GM21737 (cell line): ENCODE data around the gene OR5AU1.

ENCODE experiments used
- ATAC-seq: cut with Tn5 transposase; IDR thresholded peaks from one replicate; pipeline ENCODE4 v1.9.1; 2021; ENCODE audit warnings: mild to moderate bottlenecking, moderate library complexity; ENCODE audit not compliant: unreplicated experiment

The OR5AU1 gene

DNA sequence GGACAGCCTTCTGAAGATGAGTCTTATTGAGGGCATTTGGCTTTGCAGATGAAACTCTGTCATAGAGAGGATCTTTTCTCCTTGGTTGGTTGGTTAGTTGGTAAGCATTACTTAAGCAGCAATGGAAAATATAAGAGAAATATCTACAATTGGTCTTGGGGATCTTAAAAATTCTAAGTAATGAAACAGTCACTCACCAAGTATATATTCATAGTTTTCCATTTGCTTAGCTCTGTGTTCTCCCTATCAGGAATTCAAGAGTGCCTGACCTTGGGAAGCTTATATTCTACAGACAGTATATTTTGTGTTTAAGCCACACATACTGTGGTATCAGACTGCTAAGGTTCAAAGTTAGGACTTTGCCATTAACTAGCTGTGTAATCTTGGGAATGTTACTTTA, at the start of gene OR5AU1:
Gene OR5AU1, minus strand, starts transcription at position 101 of the 400 bp plus-strand sequence. CDS start 191 bp downstream, outside the sequence.
- ATAC-seq = no peak

GRCh38 chr14:21205026-21205677, 49.3 kb upstream of the OR5AU1 start:
- no peak for ATAC-seq

DNA sequence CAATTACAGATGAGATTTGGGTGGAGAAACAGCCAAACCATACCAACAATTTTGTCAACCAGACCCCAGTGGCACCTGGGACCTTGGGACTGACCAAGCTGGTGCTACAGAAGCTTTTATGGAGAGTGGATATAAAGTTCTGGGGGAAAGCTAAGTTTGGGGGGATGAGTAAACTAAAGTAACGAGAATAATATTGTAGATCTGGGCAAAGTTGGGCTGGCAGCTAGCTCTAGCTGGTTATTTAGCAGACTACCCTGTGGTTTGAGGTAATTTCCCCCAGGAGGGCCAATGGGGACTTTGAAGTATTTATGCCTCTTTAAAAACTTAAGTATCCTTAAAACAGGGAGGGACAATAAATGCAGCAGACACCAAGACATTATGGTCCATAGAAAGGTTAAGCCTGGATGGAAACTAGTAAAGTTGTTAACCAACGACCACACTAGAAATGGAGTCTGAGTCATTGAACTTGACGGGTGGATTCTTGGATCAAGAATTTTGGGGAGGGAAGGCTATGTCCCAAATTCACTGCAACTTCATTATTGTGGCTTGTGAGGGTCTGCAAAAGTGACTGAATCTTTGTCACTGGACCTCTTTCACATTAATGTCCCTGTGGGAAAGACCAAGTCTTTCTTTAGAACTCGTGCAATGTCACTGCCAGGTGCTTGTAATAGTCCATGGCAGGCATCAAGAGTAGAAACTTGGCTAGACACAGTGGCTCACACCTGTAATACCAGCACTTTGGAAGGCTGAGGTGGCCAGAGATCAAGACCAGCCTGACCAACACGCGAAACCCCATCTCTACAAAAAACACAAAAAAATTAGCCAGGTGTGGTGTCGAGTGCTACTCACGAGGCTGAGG, 48.5 kb upstream of the OR5AU1 start:
- ATAC-seq = no peak

DNA sequence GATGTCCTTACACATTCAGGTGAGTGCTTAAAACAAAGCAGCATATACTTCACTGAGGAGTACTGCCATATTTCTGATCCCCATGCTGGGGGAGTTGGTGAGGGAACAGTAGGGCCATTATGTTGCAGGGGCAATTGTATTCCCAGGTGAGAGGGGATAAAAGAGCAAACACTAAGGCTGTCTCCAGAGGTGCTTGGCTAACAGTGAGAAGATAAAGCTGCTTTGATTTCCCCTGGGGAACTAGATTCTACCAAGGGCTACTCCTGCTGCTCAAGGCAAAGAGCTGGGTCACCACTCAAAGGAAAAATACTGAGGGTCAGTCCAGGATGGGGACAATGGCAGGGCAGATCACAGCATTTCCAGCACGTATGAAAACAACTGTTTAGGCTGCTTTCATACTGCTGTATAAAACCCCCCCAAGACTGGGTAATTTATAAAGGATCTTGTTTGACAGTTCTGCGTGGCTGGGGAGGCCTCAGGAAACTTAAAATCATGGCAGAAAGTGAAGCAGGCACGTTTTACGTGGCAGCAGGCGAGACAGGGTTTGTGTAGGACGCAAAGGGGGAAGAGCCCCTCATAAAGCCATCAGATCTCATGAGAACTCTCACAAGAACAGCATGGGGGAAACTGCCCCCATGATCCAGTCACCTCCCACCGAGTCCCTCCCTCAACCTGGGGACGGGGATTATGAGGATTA, 47.8 kb upstream of the OR5AU1 start:
- ATAC-seq = no peak

- ATAC-seq = no peak
Observed at GRCh38 chr14:21202463-21203358, 46.8 kb upstream of the OR5AU1 start.

- no peak for ATAC-seq
Observed at GRCh38 chr14:21201732-21202462, 46.0 kb upstream of the OR5AU1 start.

GRCh38 chr14:21200752-21201461, 45.0 kb upstream of the OR5AU1 start:
- no peak for ATAC-seq

GRCh38 chr14:21199611-21200560, 44.0 kb upstream of the OR5AU1 start:
- no peak for ATAC-seq

- ATAC-seq = no peak
Observed at GRCh38 chr14:21197418-21198205, 41.7 kb upstream of the OR5AU1 start.

- no peak for ATAC-seq
Observed at GRCh38 chr14:21194597-21194996, 38.7 kb upstream of the OR5AU1 start.

GRCh38 chr14:21192875-21193535, 37.1 kb upstream of the OR5AU1 start:
- ATAC-seq = no peak

DNA sequence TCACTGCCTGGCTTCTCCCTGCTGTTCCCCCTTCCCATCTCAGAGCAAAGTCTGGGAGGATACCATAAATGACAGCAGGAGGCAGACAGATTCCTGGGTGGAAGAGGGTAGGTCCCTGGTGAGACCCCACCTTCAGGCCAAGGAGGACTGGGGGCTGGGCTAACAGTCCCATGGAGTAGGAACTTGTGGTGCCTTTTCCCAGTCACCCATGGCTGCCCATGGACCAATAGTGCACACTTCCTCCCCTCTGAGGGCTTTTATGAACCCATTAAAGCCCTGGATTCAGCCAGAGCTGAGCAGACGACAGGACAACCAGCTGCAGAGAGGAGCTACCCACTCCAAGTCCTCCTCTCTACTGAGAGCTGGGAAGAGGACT, 36.6 kb upstream of the OR5AU1 start:
- no peak for ATAC-seq

DNA sequence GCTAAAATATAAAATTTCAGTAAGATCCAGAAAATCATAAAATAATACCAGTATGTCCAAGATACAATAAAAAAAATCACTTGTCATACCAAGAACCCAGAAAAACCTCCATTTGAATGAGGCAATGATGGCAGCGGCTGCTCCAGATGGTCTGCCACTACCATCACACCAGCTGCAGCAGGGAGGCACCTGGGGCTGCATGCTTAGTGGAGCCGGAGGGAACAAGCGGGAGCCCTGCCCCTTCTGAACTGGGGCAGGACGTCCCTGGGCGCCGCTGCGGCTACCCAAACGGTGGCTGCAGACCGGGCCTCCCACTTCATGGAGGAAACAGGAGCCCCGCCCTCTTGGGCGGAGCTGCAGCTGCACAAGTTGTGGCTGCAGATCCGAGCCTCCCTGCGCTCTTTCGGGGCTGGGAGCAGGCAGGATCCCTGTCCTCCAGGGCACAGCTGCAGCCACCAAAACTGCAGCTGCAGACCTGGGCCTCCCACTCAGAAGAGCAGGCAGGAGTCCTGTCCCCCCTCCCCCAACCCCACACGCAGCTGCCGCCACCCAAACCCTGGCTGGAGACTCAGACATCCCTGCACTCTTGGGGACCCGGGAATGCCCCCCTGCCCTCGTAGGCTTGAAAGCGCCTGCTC, 36.1 kb upstream of the OR5AU1 start:
- ATAC-seq = peak; percentile 92

- no peak for ATAC-seq
Observed at GRCh38 chr14:21191261-21191808, 35.5 kb upstream of the OR5AU1 start.

DNA sequence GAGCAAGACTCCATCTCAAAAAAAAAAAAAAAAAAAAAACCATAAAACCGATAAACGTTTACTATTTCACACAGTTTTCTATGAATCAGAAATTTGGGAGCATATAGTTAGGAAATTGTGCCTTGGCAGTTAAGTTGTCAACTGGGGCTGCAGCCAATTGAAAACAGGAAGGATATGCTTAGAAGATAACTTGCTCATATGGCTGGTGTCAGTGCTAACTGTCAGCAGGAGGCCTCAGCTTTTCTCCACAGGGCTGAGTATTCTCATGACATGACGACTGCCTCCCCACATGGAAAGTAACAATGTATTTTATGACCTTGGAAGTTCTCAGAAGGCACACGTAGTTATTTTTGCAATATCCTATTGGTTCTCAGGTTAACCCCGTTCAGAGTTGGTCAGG, 29.6 kb upstream of the OR5AU1 start:
- ATAC-seq = no peak

DNA sequence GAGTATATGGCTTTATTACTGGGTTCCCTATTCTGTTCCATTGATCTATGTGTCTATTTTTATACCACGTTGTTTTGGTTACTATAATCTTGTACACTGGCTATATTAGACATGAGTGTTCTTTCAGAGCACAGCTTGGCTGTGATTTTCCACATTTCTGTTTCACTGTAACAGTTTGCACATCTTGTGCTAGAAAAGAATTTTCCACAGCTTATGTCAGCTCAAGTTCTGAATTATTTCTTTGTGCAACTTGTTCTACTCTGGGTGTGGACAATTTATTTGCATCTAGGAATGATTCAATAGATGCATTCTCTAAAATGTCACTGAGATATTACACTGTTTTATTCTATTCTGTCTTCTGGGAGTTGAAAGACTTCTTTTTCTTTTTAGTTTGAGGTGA, 28.4 kb upstream of the OR5AU1 start:
- ATAC-seq = no peak
